H7 (cell line): ENCODE data around the gene FGGY. TPM values are rescaled to one million over a fixed set of nuclear protein-coding genes. Genes with fewer than 3 reads are reported as not detected.
"Not testable (repeated sequence)": the region's sequence is repeated elsewhere in the genome, so short reads cannot be mapped to it uniquely, and the experiment has no call there.

Experiments
- DNase-seq: peaks from one replicate; pipeline ENCODE4 v3.0.0; 2012
- H3K27me3 ChIP-seq: 2 replicates; pipeline ENCODE4 v1.6.0; 2011; ENCODE audit warnings: mild to moderate bottlenecking, low read length; ENCODE audit not compliant: control insufficient read depth, insufficient read depth
- H3K36me3 ChIP-seq: replicated peaks from 2 replicates; pipeline ENCODE4 v1.5.1; 2011; ENCODE audit warnings: low read length; ENCODE audit not compliant: control insufficient read depth, insufficient read depth
- H3K4me3 ChIP-seq: 2 replicates; pipeline ENCODE4 v1.5.1; 2011; ENCODE audit warnings: low read depth, mild to moderate bottlenecking, control low read depth, low read length, moderate library complexity; ENCODE audit not compliant: insufficient read depth
- total RNA-seq: library from RNA; depleted of rRNA; stranded (reverse); fragments of >200 nt; shearing (Covaris generic); gene quantifications from 2 replicates; pipeline ENCODE4 v1.2.3, GENCODE V29; 2014

The FGGY gene
- total RNA-seq, 1 experiment from 2014 or later, result 19.2 TPM

- no peak for DNase-seq
- no peaks in the 10 kb centered on the region for H3K36me3 ChIP-seq
- H3K4me3 ChIP-seq, result no peak overlapping the region
- H3K27me3 ChIP-seq, result no peaks in the 10 kb centered on the region
Measured at GRCh38 chr1:59342801-59343575, 46.1 kb downstream of the FGGY start.

- no peak overlapping the region for H3K4me3 ChIP-seq
- H3K27me3 ChIP-seq, result no peaks in the 10 kb centered on the region
- H3K36me3 ChIP-seq, result no peaks in the 10 kb centered on the region
- no peak for DNase-seq
Measured at GRCh38 chr1:59343576-59343840, 46.6 kb downstream of the FGGY start.

- Histone ChIP-seq H3K4me3 (no peak overlapping the region), H3K36me3 (no peaks in the 10 kb centered on the region), H3K27me3 (no peaks in the 10 kb centered on the region)
- DNase-seq, result no peak
Measured at GRCh38 chr1:59345221-59345620, 48.3 kb downstream of the FGGY start.

- Histone ChIP-seq H3K4me3 (no peak overlapping the region), H3K36me3 (no peaks in the 10 kb centered on the region), H3K27me3 (no peaks in the 10 kb centered on the region)
- no peak for DNase-seq
Measured at GRCh38 chr1:59346429-59346828, 49.5 kb downstream of the FGGY start.

GRCh38 chr1:59349101-59349500, 52.2 kb downstream of the FGGY start:
- Histone ChIP-seq H3K36me3 (no peaks in the 10 kb centered on the region), H3K4me3 (no peak overlapping the region), H3K27me3 (no peaks in the 10 kb centered on the region)
- no peak for DNase-seq

DNA sequence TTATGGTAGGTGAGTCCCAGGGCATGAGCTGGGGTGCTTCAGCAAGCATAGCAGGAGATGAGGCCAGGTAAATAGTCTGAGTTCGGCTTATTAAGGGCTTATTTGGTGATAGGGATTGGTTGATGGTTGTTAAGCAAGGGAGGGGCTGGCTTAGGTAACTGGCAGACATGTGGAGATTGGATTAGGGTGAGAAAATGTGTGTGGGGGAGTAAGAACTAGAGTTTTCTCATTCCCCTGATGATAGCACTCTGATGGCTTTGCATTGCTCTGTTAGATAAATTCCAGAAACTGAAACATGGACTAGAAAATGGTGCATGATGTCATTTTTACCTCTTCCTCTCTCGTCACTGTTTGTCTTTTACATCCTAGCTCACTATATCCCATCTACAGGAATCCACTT, 53.6 kb downstream of the FGGY start:
- no peak for DNase-seq
- Histone ChIP-seq H3K27me3 (no peaks in the 10 kb centered on the region), H3K4me3 (no peak overlapping the region), H3K36me3 (no peaks in the 10 kb centered on the region; the same call in 1 of the 2 replicates)

DNA sequence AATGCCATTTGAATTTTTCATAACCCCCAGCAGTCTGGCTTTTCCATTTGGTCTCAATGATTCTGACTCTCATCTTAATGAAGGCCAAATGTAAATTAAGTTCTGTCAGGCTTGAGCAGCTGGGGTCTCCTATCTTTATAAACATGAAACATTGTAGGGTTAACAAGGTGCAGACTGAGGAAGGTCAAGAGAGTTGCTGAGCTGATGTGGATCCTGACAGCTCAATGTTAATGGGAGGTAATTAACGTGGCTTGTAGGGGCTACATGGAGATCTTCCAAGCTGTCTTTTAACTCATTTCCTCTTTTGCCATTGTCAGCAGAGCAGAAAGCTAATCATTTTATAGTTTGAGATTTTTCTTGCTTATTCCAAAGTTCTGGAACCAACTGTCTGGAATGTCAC, 55.2 kb downstream of the FGGY start:
- no peaks in the 10 kb centered on the region for H3K27me3 ChIP-seq
- no peak for DNase-seq
- no peak overlapping the region for H3K4me3 ChIP-seq
- no peaks in the 10 kb centered on the region; the same call in 1 of the 2 replicates for H3K36me3 ChIP-seq

DNA sequence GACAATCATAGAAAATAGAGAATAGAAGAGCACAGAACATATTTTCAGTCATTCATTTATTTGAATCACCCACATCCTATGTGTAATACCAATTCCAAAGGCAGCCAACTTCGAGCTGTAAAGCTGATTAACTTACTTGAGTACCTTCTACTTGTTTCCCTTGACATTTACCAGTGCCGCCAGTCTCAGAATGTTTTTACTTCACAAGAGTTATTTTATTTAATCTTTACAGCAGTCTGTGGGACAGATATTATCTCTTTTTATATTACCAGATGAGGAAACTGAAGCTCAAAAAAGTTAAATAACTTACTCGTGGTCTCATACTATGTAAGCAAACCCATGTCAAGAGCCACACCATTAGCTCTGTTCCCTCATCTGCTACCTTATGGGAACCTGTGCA, 56.6 kb downstream of the FGGY start:
- Histone ChIP-seq H3K27me3 (no peaks in the 10 kb centered on the region), H3K36me3 (no peaks in the 10 kb centered on the region; the same call in 1 of the 2 replicates), H3K4me3 (no peak overlapping the region)
- no peak for DNase-seq

- not testable (repeated sequence) for H3K4me3 ChIP-seq, DNase-seq
Measured at GRCh38 chr1:59354239-59354638, 57.3 kb downstream of the FGGY start.

DNA sequence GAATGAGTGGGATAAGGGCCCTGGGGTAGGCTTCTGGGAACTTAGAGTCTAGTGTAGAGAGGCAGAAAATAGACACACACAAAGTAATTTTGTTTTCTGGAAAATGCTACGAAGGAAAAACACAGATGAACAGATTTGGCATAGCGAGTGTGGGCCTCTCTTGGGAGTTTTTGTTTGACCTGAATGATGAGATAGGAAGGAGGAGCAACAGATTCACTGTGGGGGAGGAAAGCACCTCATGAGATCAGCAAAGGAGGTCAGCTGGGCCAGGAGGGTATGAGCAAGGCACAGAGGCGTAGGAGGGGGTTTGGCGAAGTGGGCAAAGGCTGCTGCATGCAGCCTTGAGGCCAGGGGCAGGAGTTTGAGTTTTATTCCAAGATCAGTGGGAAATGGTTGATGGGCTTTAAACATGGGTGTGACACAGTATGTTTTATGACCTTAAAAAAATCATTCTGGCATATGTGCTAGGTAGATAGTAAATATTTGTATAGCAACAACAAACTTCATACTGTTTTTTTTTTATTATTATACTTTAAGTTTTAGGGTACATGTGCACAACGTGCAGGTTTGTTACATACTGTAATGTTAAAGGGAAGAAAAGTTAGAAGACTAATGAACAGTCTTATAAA, 57.9 kb downstream of the FGGY start:
- DNase-seq, result no peak
- Histone ChIP-seq H3K4me3 (no peak overlapping the region), H3K27me3 (no peaks in the 10 kb centered on the region), H3K36me3 (no peaks in the 10 kb centered on the region; the same call in 1 of the 2 replicates)

More at GRCh38 chr1:59354239-59354638, 57.3 kb downstream of the FGGY start:
- not testable (repeated sequence) for H3K27me3 ChIP-seq, H3K36me3 ChIP-seq

- no peak for DNase-seq
- Histone ChIP-seq H3K4me3 (no peak overlapping the region), H3K36me3 (no peaks in the 10 kb centered on the region; the same call in 1 of the 2 replicates), H3K27me3 (no peaks in the 10 kb centered on the region)
Measured at GRCh38 chr1:59355361-59355760, 58.5 kb downstream of the FGGY start.

GRCh38 chr1:59356627-59357026, 59.7 kb downstream of the FGGY start:
- H3K4me3 ChIP-seq, result no peak overlapping the region
- no peak for DNase-seq
- H3K27me3 ChIP-seq, result no peaks in the 10 kb centered on the region
- no peaks in the 10 kb centered on the region; the same call in 1 of the 2 replicates for H3K36me3 ChIP-seq

DNA sequence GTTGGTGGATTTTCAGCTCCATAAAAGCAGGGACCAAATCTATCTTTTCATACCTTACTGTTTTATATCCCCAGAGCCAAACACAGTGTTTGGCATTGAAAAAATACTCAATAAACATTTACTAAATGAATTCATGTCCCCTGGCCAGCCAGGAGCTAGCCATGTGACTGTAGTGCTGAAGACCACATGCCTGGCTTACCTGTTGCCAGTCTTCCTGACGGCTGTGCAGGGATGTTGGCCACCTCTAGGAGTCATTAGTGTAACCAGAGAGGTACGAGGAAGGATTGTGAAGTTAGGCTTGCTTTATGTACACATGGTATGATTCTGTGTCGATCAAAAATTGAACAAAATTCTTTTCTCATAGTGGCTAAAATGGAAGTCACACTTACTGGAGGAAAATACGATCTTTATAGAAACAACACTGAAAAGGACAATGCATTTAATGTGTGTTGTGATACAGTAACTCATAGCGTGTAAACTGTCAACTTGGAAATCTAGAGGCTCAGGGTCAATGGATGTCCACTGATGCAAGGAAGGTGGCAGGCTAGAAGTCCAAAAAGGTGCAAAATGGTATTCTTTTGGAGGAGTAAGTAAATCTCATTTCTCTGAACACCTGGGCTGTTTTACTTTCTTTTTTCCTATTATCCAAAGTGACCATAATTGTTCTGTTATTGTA, 60.9 kb downstream of the FGGY start:
- DNase-seq, result no peak
- no peaks in the 10 kb centered on the region; the same call in 1 of the 2 replicates for H3K36me3 ChIP-seq
- no peak overlapping the region for H3K4me3 ChIP-seq
- no peaks in the 10 kb centered on the region for H3K27me3 ChIP-seq

DNA sequence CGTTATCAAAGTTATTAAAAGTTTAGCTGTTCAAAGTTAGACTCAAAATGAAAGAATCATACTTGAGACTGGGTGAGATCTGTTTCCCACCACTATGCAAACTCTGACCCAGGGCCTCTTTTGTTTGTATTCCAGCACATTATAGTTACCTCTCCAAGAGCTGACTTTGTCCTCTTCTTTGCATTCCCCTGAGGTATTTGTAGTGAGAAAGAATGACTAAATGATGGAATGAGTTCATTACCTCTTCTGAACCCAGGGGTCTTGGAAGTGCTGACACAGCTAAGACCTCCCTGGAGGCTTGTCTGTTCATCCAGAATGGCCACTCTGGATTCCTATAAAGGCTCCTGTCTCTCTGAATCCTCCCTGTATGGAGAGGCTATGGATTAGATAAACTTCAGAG, 62.4 kb downstream of the FGGY start:
- DNase-seq, result no peak
- no peaks in the 10 kb centered on the region; the same call in 1 of the 2 replicates for H3K36me3 ChIP-seq
- no peak overlapping the region for H3K4me3 ChIP-seq
- H3K27me3 ChIP-seq, result no peaks in the 10 kb centered on the region

- DNase-seq, result no peak
- Histone ChIP-seq H3K27me3 (no peaks in the 10 kb centered on the region), H3K4me3 (no peak overlapping the region), H3K36me3 (no peaks in the 10 kb centered on the region)
Measured at GRCh38 chr1:59360170-59360569, 63.3 kb downstream of the FGGY start.
